GM20000 (cell line): ENCODE results near the gene SHCBP1.
A peak's percentile ranks its signal among the peaks of the same experiment; 100 is the strongest.

Experiments
- DNase-seq: peaks from one replicate; pipeline ENCODE4 v3.0.0; 2012; ENCODE audit warnings: low spot score
- CTCF ChIP-seq: IDR thresholded peaks from 2 replicates; pipeline ENCODE4 v1.5.1; 2012; ENCODE audit warnings: mild to moderate bottlenecking, control low read depth; ENCODE audit errors: extremely low read depth, missing control alignments

The SHCBP1 gene

GRCh38 chr16:46573008-46573833, 48.0 kb downstream of the SHCBP1 start:
- no peak for TF ChIP-seq CTCF
- DNase-seq = peak; percentile 39

GRCh38 chr16:46569231-46569735, 51.9 kb downstream of the SHCBP1 start:
- no peak for DNase-seq
- no peak for TF ChIP-seq CTCF

- DNase-seq = no peak
- no peak for TF ChIP-seq CTCF
These were observed 52.5 kb downstream of the SHCBP1 start for GRCh38 chr16:46568472-46569230.

GRCh38 chr16:46562979-46563378, 58.2 kb downstream of the SHCBP1 start:
- DNase-seq = no peak
- TF ChIP-seq CTCF = no peak

GRCh38 chr16:46558018-46558417, 63.2 kb downstream of the SHCBP1 start:
- TF ChIP-seq CTCF = no peak
- no peak for DNase-seq

GRCh38 chr16:46555951-46556350, 65.2 kb downstream of the SHCBP1 start:
- no peak for DNase-seq
- no peak for TF ChIP-seq CTCF

GRCh38 chr16:46554435-46554834, 66.7 kb downstream of the SHCBP1 start:
- DNase-seq = peak; percentile 37
- peak; percentile 73 for TF ChIP-seq CTCF
